ENCODE measurements around the gene KLHL34.
A peak's percentile ranks its signal among the peaks of the same experiment; 100 is the strongest.

KLHL34 gene

DNA sequence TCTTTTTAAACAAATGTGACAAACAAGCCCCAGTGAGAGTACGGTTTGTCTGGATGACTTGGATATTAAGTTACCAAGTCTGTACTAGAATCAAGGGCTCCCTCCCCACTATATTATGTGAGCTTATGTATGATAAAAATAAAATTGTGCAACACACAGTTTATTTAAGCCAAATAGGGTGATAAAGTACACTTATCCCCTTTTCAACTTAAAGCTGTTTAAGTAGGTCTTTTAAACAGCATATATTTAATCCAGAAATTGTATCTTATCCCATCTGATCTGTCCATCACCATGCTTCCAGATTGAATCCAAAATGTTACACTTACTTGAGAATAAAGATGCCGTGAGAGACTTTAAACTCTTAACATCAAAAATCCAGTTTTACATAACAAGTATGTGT is 2.0 kb upstream of the KLHL34 start:
- Mint-ChIP-seq H3K27me3 (peaks cover 2% of the 10 kb centered on the region), H3K4me1 (peaks cover 5% of the 10 kb centered on the region), H3K36me3 (no peaks in the 10 kb centered on the region), H3K27ac (no peak overlapping the region), H3K4me3 (peak overlapping the region; percentile 19), H3K9me3 (no peaks in the 10 kb centered on the region)

DNA sequence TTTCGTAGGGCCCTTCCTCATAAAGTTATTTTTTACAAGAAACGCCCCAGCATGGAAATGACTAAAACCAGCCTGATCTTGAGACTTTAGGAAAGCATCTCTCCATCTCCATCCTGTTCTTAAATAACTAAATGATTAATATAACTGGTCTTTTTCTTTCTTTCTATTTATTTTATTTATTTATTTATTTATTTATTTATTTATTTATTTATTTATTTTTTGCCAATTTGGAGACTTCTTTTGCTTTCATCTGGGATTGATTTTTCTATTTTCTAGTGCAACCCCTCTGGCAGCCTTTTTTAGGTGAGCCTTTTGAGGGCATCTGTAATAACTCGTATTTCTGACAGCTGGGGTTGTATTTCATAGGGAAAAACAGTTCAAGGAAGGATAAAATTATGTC is 1.2 kb upstream of the KLHL34 start:
- H3K9me3 Mint-ChIP-seq: no peaks in the 10 kb centered on the region
- no peaks in the 10 kb centered on the region for H3K36me3 Mint-ChIP-seq
- peaks cover 1% of the 10 kb centered on the region for H3K27me3 Mint-ChIP-seq
- H3K4me1 Mint-ChIP-seq: peaks cover 5% of the 10 kb centered on the region
- peak overlapping the region; percentile 59 for H3K27ac Mint-ChIP-seq
- peak overlapping the region; percentile 78 for H3K4me3 Mint-ChIP-seq

DNA sequence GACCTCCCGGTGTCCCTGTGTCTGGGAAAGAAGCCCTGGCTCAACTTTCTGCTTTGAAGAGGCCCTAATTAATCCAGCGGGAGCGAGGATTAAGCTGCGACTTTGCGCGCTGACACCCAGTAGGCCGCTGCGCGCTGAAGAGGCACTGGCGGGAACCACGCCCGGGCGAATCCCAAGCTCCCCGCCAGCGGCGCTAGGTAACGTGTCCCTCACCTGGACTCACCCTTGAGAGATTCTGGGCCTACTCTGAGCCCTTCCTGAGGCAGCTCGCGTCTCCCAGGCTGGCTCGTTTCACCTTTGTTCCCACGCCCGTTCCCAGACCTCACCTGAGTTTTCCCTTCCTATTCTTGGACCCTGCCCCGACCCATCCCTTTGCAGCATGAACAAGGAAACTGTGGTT is 616 bp upstream of the KLHL34 start:
- peaks cover 7% of the 10 kb centered on the region for H3K4me1 Mint-ChIP-seq
- peaks cover 1% of the 10 kb centered on the region for H3K27me3 Mint-ChIP-seq
- H3K4me3 Mint-ChIP-seq: peak overlapping the region; percentile 78
- H3K36me3 Mint-ChIP-seq: no peaks in the 10 kb centered on the region
- H3K9me3 Mint-ChIP-seq: no peaks in the 10 kb centered on the region
- no peak overlapping the region for H3K27ac Mint-ChIP-seq

DNA sequence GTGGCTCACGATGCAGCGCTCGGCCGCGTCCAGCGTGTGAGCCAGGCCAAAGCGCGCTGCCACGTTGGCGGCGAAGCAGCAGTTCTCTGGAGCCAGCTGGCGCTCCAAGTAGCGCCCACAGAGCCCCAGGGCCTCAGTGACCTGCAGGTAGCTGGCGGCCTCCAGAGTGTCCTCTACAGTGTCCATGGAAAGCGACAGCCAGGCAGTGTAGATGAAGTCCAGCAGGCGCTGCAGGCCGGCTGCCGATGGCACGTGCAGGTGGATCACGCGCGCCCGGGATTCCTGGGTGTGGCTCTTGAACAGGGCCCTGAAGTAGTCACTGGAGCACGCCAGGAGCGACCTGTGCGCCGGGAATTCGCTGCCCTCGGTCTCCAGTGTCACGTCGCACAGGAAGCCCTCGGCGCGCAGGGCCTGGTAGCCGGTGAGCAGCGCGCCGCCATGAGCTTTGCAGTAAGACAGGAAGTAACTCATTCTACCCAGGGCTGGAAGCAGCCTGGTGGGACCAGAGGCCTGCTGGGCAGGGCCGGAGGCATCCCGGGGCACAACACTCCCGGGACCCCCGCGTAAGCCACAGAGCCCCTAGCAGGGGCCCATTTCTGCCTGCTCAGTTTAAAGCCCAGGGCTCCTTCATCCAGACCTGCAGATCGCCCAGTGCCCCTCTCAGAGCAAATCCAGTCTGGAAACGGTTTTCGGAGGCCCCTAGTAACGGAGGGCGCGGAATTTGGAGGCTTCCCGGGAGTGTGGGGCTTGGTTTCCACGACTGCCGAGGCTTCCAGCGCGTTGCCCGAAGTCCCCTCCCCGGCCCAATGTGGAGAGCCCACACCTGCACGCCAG is 595 bp downstream of the KLHL34 start:
- Mint-ChIP-seq H3K9me3 (no peaks in the 10 kb centered on the region), H3K4me3 (peak overlapping the region; percentile 71), H3K27me3 (peaks cover 1% of the 10 kb centered on the region), H3K4me1 (peaks cover 9% of the 10 kb centered on the region), H3K27ac (no peak overlapping the region), H3K36me3 (no peaks in the 10 kb centered on the region)

DNA sequence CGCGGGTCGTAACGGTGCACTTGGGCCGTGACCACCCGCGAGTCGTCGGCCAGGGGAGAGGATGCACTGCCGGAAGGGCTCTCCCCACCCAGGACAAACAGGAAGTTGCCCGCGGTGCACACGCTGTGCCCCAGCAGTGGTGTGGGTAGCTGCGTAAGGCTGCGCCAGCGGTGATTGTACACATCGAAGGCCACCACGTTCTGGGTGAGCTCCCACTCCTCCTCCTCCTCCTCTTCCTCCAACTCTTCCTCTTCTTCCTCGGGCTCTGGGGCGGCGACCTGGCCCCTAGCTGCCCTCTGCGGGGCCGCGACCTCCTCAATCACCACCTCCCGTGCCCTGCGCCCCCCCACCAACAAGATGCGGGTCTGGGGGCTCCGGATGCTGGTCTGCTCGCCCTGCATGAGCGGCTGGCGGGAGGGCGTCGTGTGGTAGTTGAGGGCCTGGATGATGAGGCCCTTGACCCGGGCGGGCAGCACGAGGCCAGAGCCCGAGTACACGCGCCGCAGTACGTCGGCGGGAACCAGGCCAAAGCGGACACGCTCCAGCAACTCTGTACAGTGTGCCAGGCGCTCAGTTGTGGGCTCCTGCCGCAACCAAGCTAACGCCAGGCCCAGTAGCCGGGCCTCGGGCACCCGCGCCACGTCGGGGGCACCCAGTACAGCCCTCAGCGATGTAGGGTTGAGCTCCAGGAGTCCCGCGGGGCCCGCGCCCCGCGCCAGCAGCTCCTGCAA is 1.4 kb downstream of the KLHL34 start:
- Mint-ChIP-seq H3K9me3 (no peaks in the 10 kb centered on the region), H3K27ac (no peak overlapping the region), H3K4me3 (no peak overlapping the region), H3K27me3 (no peaks in the 10 kb centered on the region), H3K4me1 (peaks cover 9% of the 10 kb centered on the region), H3K36me3 (no peaks in the 10 kb centered on the region)

DNA sequence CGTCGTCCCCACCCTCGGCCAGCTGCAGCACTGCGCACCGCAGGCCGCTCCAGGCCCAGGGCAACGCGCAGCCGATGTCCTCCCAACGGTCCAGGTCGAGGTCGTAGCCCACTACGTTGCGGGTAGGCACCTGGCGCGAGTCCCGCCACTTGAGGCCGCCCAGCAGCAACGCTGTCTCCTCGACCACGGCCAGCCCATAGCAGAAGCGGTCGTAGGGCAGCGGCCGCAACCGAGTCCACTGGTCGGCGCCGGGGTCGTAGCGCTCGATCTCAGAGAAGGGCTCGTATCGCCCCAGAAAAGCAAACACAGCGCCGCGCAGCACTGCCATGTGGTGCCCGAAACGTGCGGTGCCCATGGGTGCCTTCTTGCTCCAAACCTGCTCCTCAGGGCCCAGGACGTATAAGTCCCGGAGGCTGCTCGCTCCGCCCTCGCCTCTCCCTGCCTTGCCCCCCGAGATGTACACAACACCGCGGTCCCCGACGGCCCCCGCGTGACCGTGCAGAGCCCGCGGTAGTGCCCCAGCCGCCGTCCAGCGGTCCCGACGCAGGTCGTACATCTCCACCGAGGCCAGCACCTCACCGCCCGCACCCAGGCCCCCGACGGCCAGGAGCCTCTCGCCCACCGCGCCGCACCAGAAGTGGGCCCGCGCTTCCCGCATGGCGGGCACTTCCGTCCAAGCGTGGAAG is 2.1 kb downstream of the KLHL34 start:
- Mint-ChIP-seq H3K9me3 (no peaks in the 10 kb centered on the region), H3K4me1 (peaks cover 9% of the 10 kb centered on the region), H3K4me3 (no peak overlapping the region)

DNA sequence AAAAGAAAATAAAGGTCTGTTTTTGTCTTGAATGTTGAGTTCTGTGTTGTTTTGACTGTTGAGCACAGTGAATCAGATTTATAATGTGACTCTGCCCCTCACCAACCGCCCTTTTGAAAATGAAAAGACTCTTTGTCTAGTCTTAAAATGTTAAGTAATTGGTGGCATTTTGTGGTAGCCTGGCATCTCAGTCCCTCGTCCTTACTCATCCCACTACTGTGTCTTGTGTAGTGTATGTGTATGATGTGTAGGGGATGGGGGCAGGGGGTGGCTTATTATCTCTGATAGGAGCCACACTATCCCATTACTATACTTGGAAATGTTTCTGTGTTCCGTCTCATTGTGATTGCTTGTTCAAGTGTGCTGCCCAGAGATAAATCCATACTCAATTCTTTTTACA is 12.2 kb downstream of the KLHL34 start:
- no peak overlapping the region for H3K27ac Mint-ChIP-seq
- H3K27me3 Mint-ChIP-seq: no peaks in the 10 kb centered on the region
- no peaks in the 10 kb centered on the region for H3K4me1 Mint-ChIP-seq
- H3K36me3 Mint-ChIP-seq: peaks cover 4% of the 10 kb centered on the region
- H3K9me3 Mint-ChIP-seq: no peaks in the 10 kb centered on the region
- no peak overlapping the region for H3K4me3 Mint-ChIP-seq

More for the DNA sequence above, 2.1 kb downstream of the KLHL34 start:
- no peaks in the 10 kb centered on the region for H3K27me3 Mint-ChIP-seq
- H3K27ac Mint-ChIP-seq: no peak overlapping the region
- no peaks in the 10 kb centered on the region for H3K36me3 Mint-ChIP-seq

DNA sequence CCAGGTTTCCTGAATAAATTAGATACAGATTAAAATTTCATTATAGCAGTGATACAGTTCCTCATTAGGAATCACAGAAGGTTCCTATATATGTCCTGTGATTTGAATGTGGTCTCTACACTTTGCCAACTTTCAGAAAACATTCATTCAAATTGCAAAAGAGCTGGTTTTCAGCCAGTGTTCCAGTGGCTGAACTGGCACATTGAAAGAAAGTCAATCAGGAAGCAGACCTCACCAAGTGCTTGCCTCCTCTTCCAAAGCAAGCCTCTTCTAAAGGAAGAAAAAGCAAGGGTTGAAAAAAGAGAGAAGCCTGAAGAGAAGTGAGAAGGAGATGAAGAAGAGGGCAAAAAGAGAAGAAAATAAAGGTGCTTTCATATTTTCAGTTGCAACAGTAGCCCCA is 12.7 kb downstream of the KLHL34 start:
- no peaks in the 10 kb centered on the region for H3K27me3 Mint-ChIP-seq
- H3K27ac Mint-ChIP-seq: no peak overlapping the region
- H3K9me3 Mint-ChIP-seq: no peaks in the 10 kb centered on the region
- H3K4me3 Mint-ChIP-seq: no peak overlapping the region
- no peaks in the 10 kb centered on the region for H3K4me1 Mint-ChIP-seq
- H3K36me3 Mint-ChIP-seq: peaks cover 4% of the 10 kb centered on the region

DNA sequence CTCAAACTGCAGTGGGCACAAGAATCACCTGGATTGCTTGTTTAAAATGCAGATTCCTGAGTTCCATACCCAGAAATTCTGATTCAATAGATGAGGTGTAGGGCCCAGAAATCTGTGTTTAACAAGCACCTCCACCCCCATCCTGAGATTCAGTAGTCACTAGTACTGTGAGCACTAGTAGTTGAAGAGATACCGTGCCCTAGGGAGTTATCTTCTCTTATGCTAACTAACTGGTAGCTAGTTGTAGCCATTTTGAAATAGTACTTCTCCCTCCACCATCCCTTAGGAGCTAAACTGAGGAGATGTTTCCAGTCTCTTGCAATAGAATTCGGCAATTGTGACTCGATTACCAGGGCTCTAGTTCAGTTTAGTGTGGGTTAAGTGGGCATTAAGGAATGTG is 18.4 kb downstream of the KLHL34 start:
- Mint-ChIP-seq H3K36me3 (no peaks in the 10 kb centered on the region), H3K27me3 (no peaks in the 10 kb centered on the region), H3K27ac (no peak overlapping the region), H3K9me3 (no peaks in the 10 kb centered on the region), H3K4me3 (no peak overlapping the region), H3K4me1 (no peaks in the 10 kb centered on the region)

DNA sequence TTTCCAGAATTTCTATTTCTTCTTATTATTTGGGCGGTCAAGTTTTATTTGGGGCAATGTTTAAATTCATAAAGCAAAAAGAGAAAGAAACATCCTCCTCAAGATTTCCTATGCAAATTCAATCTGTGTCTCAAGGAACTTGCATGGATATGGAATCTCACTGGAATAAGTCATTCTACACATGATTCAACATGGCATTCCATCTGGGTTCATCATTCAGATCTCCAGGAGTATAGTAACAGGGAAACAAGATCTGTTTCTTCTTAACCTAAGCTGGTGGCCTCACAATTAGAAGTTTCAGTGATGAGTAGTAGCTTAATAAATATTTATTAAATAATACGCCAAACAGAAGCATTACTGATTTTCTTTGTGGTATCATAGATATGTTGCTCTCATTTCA is 19.8 kb downstream of the KLHL34 start:
- Mint-ChIP-seq H3K4me3 (no peak overlapping the region), H3K36me3 (no peaks in the 10 kb centered on the region), H3K9me3 (no peaks in the 10 kb centered on the region), H3K27me3 (no peaks in the 10 kb centered on the region), H3K4me1 (no peaks in the 10 kb centered on the region), H3K27ac (no peak overlapping the region)

DNA sequence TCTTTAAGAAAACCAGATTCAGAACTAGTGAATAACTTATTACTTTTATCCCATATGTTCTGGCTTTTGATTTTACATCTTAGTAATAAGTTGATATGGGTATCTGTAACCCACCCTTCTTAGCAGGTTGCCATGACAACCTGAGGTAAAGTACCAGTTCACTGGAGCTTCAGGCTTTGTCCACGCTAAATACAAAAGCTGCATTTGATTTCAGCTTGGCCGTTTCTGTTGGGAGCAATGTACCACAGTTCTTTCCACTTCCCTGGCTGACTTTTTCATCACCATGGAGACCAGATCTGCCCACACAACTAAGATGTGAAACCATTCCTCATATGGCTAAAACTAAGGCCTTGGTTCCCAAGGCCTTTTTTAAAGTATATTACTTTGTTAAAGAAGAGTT is 26.1 kb downstream of the KLHL34 start:
- H3K9me3 Mint-ChIP-seq: no peaks in the 10 kb centered on the region
- no peak overlapping the region for H3K4me3 Mint-ChIP-seq
- H3K36me3 Mint-ChIP-seq: peaks cover 8% of the 10 kb centered on the region
- H3K4me1 Mint-ChIP-seq: no peaks in the 10 kb centered on the region
- H3K27ac Mint-ChIP-seq: no peak overlapping the region
- H3K27me3 Mint-ChIP-seq: no peaks in the 10 kb centered on the region

DNA sequence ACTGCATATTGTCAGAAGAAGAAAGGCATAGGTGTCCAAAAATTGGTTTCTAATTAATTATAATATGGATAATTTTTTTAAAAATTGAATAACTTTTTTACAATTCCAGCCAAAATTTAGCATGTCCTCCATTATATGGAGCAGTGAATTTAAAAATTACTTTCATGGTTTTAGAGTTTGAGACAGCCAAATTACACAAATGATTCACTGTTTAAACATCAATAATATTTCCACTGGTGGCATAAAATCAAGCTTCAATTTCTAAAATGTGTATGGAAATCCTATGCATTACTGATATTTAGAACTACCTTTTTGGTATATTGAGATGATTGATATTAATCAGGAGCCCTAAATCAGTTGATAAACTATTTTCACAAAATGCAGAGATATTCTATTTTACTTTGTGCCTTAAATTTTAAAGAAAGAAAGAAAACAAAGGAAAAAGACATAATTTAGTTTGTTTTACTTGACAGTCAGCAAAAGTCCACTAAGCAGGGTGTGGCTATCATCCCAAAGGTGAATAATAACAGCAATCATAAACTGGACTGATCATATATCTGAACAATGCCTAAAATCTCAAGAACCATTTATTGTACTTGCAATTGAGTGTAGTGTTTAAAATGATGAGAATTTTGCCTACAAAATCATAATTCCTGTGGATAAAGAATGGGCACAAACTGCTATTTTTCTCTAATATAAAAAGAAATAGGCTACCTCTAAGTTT is 34.2 kb downstream of the KLHL34 start:
- H3K27me3 Mint-ChIP-seq: no peaks in the 10 kb centered on the region
- peaks cover 10% of the 10 kb centered on the region for H3K36me3 Mint-ChIP-seq
- no peak overlapping the region for H3K27ac Mint-ChIP-seq
- H3K4me3 Mint-ChIP-seq: no peak overlapping the region
- H3K9me3 Mint-ChIP-seq: peaks cover 4% of the 10 kb centered on the region
- H3K4me1 Mint-ChIP-seq: peaks cover 5% of the 10 kb centered on the region

DNA sequence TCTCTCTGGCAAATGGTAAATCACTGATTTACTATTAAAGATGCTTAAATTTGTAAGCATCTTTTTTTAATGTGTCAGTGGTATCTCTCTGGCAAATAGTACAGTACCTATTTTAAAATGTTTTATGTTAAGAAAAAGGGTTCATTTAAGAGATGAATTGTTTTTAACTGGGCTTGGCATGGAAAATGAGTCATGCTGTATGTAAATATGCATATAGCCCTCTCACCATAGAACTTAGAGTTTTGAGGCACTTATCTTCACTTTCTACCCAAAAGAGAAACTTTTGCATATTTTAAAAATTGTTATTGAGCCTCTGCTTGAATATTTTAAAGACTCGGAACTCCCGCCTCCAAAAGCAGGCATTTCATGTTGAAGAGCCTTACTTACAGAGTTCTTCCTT is 37.9 kb downstream of the KLHL34 start:
- no peaks in the 10 kb centered on the region for H3K9me3 Mint-ChIP-seq
- no peak overlapping the region for H3K4me3 Mint-ChIP-seq
- H3K4me1 Mint-ChIP-seq: peaks cover 5% of the 10 kb centered on the region
- H3K36me3 Mint-ChIP-seq: no peaks in the 10 kb centered on the region
- H3K27me3 Mint-ChIP-seq: no peaks in the 10 kb centered on the region
- H3K27ac Mint-ChIP-seq: peak overlapping the region; percentile 46

DNA sequence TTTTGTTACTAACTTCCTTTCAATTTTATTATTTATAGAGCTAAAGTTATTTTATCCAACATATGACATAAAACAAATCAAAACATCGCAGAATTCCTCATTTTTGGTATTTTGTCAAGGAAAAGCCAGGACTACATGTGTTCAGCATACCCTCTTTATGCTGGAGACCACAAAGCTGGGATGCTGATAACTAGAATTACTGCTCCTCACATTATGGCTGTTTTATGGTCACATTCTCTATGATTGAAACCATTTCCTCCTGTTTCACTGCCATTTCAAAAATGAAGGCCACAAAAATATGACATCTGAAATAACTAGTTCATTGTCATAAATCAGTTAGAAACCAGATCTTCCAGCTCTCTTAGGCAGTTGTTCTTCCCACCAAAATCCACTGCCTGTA is 41.7 kb downstream of the KLHL34 start:
- H3K4me3 Mint-ChIP-seq: no peak overlapping the region
- no peaks in the 10 kb centered on the region for H3K27me3 Mint-ChIP-seq
- H3K4me1 Mint-ChIP-seq: peaks cover 5% of the 10 kb centered on the region
- H3K9me3 Mint-ChIP-seq: no peaks in the 10 kb centered on the region
- H3K36me3 Mint-ChIP-seq: peaks cover 4% of the 10 kb centered on the region
- H3K27ac Mint-ChIP-seq: no peak overlapping the region

DNA sequence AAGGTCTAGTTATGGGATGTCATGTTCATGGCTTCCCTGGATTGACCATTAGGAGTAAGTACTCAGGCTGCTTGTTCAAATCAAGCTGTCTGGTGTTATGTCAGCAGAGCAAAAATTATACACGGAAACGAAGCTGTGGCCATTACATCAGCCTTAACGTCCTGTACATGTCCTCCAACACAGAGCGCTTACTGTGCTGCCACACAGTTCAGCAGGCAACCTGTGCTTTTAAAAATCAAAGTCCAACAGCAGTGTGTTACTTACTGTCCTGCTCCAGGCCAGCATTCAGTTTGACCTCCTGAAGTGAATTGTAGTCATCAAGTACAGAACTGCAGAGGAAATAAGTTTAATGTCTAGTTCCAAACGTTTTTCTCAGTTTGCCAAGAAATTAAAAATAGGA is 46.0 kb downstream of the KLHL34 start:
- H3K9me3 Mint-ChIP-seq: no peaks in the 10 kb centered on the region
- no peak overlapping the region for H3K4me3 Mint-ChIP-seq
- no peak overlapping the region for H3K27ac Mint-ChIP-seq
- peaks cover 7% of the 10 kb centered on the region for H3K36me3 Mint-ChIP-seq
- no peaks in the 10 kb centered on the region for H3K27me3 Mint-ChIP-seq
- H3K4me1 Mint-ChIP-seq: no peaks in the 10 kb centered on the region

Data from activated naive CD4-positive, alpha-beta T cell treated with anti-CD3 and anti-CD28 coated beads, Interleukin-2, amount 50 U/mL, for 24 hours (primary cell).